Astrocyte of the cerebellum (primary cell): Measurements from ENCODE around the gene FRAS1.
"Not testable (repeated sequence)": the region's sequence is repeated elsewhere in the genome, so short reads cannot be mapped to it uniquely, and the experiment has no call there.

ENCODE experiments used
- DNase-seq: peaks from one replicate; pipeline ENCODE4 v3.0.0-alpha.2; 2011; ENCODE audit warnings: low read depth
- H3K4me3 ChIP-seq: 2 replicates; pipeline ENCODE4 v1.5.1; 2011; ENCODE audit warnings: mild to moderate bottlenecking, low read depth, low read length, moderate library complexity
- in situ Hi-C: cut with HindIII; loops from 2 replicates; pipeline ENCODE4 v1.10.0; 2017; ENCODE audit warnings: low sequenced_read_pairs
- TF ChIP-seq, protein P1 (sequence below): IDR thresholded peaks from 2 replicates; pipeline ENCODE4 v1.5.1; 2012; ENCODE audit warnings: low read length, low read depth, moderate library complexity, mild to moderate bottlenecking; ENCODE audit errors: missing control alignments

Gene FRAS1

DNA sequence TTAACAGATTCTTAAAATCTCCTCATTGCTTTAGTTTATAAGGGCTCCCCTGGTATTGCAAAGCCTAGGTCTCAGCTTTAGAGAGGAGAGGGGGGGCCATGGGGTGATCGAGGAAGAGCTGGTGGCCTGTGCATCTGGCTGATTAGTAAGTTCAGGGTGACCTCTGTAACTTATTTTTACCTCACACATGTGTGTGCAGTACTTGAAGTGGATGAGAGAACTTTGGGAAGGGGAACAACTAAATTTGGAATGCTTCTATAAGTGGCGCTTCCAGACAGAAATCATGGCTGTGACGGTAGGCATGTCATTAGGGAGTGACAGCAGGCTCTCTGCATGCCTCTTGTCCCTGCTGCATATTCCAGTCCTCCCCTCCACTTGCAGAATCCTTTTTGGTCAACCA is 41.9 kb downstream of the FRAS1 start:
- TF ChIP-seq, protein P1, sequence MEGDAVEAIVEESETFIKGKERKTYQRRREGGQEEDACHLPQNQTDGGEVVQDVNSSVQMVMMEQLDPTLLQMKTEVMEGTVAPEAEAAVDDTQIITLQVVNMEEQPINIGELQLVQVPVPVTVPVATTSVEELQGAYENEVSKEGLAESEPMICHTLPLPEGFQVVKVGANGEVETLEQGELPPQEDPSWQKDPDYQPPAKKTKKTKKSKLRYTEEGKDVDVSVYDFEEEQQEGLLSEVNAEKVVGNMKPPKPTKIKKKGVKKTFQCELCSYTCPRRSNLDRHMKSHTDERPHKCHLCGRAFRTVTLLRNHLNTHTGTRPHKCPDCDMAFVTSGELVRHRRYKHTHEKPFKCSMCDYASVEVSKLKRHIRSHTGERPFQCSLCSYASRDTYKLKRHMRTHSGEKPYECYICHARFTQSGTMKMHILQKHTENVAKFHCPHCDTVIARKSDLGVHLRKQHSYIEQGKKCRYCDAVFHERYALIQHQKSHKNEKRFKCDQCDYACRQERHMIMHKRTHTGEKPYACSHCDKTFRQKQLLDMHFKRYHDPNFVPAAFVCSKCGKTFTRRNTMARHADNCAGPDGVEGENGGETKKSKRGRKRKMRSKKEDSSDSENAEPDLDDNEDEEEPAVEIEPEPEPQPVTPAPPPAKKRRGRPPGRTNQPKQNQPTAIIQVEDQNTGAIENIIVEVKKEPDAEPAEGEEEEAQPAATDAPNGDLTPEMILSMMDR, result no peak
- in situ Hi-C loops, result no loop called here
- H3K4me3 ChIP-seq, result no peak overlapping the region
- no peak for DNase-seq

DNA sequence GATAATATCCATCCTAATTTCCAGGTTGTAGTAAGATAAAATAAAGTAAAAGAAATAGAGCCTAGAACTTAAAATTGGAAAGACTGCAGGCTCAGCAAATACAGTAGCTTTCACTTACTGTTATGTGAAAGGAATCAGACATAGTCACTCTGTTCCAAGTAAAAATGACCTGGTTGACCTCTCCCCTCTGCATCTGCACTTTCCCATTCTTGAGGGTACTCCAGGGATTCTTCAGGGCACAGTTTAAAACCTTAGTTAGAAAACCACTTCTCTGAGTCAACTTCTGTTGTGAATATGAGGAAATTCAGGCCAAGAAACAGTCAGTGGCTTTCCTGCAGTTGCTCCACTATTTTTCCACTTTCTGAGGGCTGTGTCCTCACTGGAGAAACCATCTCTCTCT is 42.9 kb downstream of the FRAS1 start:
- TF ChIP-seq, protein P1, result no peak
- in situ Hi-C loops, result no loop called here
- no peak for DNase-seq
- H3K4me3 ChIP-seq, result no peak overlapping the region

DNA sequence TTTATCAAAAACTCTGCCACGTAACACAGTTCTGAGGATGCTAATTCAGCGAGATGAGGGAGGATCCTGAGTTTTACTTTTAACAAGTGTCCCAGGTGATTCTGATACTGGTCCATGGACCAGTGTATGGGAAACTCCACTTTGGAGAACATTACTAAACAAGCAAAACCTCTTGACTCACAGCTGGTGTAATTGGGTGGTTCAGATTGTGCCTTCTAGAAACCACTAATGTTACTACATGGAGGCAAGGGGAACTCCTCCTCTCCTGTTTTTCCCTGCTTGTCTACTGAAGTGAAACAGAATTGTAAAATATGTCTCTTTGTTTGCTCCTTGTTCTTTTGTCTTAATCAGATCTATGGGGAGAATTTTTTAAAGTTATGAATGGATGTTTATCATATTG is 62.6 kb downstream of the FRAS1 start:
- TF ChIP-seq, protein P1, result no peak
- no peak overlapping the region for H3K4me3 ChIP-seq
- in situ Hi-C loops, result no loop called here
- DNase-seq, result no peak

DNA sequence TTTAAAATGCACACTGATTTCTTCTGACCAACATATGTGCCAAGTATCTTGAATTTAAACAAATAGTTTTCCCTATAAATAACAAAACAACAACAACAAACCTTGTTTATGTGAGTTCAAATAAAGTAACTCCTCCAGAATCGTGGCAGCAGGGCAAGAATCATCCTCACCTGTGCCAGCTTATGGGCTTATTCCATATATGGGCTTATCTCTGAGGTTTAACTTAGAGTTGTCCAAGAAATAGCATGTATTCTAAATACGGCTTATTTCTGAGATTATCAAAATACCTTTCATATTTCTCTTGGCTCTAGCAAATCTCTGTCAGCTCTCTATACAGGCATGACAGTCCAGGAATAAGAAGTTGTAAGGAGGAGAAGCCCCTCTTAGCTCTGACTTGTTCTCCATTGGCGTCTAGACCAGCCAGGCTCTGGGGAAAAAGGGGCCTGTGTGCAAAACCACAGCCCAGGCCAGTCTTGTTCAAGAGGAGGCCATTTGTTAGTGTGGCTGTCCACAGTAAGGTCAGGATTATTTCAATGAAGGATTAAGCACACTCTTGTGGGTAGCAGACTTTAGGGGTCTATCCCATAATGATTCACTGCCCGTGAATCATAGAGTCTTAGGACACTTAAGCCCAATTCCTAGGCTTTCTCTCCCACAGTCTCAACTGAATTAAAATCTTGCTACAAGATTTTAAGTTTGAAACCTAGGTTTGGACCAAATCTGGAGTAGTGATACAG is 63.2 kb downstream of the FRAS1 start:
- TF ChIP-seq, protein P1, result no peak
- no peak overlapping the region for H3K4me3 ChIP-seq
- no peak for DNase-seq
- in situ Hi-C loops, result no loop called here

DNA sequence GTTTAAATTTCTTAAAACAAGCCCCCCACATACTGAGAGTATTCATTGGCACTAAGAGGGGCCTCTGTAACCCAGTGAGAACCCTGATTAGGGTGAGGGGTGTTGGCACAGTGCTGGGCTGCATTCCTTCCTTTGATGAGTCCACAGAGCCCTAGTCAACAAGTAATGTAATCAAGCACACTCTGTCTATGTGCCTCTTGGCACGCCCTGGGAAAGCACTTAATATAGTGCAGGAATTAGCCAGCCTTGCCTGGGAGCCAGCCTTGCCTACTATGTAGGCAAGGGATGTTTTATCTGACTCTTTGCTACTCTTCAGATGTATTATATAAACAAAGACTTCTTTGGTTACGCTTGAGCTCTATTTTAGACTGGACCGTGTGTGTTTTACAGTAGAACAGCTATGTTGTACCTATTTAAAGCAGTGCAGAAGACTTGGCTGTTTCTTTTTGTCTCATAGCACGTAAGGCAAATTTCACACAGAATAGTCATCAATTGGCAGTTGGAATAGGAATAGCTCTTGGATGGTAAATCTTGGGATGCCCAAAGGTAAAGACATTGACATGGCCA is 64.3 kb downstream of the FRAS1 start:
- H3K4me3 ChIP-seq, result no peak overlapping the region
- in situ Hi-C loops, result no loop called here
- DNase-seq, result no peak
- TF ChIP-seq, protein P1, result no peak

DNA sequence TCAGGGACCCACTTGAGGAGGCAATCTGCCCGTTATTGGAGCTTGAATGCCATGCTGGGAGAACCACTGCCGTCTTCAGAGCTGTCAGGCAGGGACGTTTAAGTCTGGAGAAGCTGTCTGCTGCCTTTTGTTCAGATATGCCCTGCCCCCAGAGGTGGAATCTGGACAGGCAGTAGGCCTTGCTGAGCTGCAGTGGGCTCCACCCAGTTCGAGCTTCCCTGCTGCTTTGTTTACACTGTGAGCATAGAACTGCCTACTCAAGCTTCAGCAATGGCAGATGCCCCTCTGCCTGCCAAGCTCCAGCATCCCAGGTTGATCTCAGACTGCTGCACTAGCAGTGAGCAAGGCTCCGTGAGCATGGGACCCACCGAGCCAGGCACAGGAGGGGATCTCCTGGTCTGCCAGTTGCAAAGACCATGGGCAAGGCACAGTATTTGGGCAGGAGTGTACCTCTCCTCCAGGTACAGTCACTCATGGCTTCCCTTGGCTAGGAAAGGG is 68.8 kb downstream of the FRAS1 start:
- H3K4me3 ChIP-seq, in situ Hi-C loops, DNase-seq: not testable (repeated sequence)

DNA sequence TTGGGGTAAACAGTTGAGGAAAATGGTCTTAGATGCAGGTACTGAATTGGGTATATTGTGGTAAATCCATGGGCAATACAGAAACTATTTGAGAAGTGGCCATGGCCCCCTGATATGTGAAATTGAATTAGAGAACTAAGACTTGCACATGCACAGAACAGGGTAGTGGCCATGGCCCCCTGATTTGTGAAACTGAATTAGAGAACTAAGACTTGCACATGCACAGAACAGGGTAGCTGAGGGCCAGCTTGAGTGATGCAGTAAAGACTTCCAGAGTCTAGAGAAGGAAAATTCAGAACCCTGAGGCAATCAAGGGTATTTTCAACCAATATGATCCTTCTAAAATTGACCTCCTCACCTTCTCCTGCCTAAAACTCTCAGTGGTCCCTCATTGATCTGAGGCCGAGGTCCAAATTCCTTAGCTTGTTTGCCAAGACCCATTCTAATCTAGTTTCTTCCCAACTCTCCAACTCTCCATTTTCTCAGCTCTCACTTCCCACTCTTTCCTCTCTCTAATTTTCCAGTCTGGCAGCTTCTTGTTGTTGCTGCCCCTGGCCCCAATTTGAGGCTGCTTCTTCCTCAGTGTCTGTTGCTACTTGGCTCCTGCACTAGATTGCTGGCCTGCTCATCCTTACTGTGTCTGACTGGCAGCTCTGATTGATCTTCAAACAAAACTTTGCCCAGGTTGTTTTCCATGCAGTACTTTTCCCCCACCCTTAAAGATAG is 72.4 kb downstream of the FRAS1 start:
- TF ChIP-seq, protein P1, result no peak
- no peak for DNase-seq
- in situ Hi-C loops, result no loop called here
- H3K4me3 ChIP-seq, result no peak overlapping the region
